Stimulated activated memory B cell treated with anti-CD40 and anti-IgM and Interleukin-4, amounts not matched to agents 10 μg/mL and 1 μg/mL and 100 μg/mL, for 72 hours (primary cell): ENCODE measurements around the gene GBA2.

ENCODE experiments used
- ATAC-seq: fragments of 150-1000 bp; cut with Tn5 transposase; 2 replicates; pipeline ENCODE4 v1.10.0; 2021
- H3K27ac Mint-ChIP-seq: one replicate; pipeline ENCODE4 v1.8.0; 2022; ENCODE audit warnings: mild to moderate bottlenecking, mixed read lengths
- H3K27me3 Mint-ChIP-seq: one replicate; pipeline ENCODE4 v1.8.0; 2022; ENCODE audit warnings: mixed read lengths
- H3K36me3 Mint-ChIP-seq: one replicate; pipeline ENCODE4 v1.8.0; 2022; ENCODE audit warnings: mixed read lengths
- H3K4me1 Mint-ChIP-seq: one replicate; pipeline ENCODE4 v1.8.0; 2022; ENCODE audit warnings: mixed read lengths
- H3K4me3 Mint-ChIP-seq: one replicate; pipeline ENCODE4 v1.8.0; 2022; ENCODE audit warnings: mild to moderate bottlenecking, moderate library complexity, mixed read lengths
- H3K9me3 Mint-ChIP-seq: one replicate; pipeline ENCODE4 v1.8.0; 2022; ENCODE audit warnings: mixed read lengths

GBA2 gene

DNA sequence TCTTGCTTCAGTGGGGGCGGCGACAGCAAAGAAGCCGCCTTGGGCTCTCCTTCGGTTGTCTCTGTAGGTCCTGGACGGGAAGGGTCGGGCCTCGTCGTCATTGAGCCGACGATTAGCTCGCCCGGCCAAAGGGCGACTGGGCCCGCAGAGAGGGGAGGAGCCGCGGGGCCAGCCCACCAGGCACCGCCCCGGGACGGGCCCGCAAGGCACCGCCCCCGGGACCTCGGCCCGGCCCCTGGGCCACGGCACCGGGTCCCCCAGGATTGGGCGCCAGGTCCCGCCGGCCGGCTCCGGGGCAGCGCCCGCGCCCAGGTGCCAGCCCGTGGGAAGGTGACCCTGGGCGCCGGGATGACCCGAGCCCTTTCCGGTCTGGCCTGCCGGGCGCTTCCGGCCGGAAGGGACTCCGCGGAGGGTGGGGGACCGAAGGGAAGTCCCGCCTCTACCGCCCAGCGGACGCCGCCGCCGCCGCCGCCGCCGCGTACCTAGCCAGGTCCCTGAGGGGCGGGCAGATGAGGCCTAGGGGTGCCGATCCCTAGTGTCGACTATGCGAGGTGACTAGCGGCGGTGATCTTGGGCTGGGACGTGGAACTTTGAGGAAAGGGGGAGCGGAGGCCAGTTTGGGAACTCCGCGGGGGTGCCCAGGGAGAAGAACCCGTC is at the start of gene GBA2, which contains the start of gene RGP1:
Gene GBA2 (minus strand): TSS at position 371 of the 657 bp plus-strand sequence. CDS start 524 bp downstream, outside the sequence.
Gene RGP1 (plus strand): TSS at position 430 of the 657 bp plus-strand sequence. CDS start 469 bp downstream, outside the sequence.
- peak within 1 kb of the TSS; percentile 93 for H3K27ac Mint-ChIP-seq
- H3K4me1 Mint-ChIP-seq, result peaks cover 36% of the 10 kb centered on the region

DNA sequence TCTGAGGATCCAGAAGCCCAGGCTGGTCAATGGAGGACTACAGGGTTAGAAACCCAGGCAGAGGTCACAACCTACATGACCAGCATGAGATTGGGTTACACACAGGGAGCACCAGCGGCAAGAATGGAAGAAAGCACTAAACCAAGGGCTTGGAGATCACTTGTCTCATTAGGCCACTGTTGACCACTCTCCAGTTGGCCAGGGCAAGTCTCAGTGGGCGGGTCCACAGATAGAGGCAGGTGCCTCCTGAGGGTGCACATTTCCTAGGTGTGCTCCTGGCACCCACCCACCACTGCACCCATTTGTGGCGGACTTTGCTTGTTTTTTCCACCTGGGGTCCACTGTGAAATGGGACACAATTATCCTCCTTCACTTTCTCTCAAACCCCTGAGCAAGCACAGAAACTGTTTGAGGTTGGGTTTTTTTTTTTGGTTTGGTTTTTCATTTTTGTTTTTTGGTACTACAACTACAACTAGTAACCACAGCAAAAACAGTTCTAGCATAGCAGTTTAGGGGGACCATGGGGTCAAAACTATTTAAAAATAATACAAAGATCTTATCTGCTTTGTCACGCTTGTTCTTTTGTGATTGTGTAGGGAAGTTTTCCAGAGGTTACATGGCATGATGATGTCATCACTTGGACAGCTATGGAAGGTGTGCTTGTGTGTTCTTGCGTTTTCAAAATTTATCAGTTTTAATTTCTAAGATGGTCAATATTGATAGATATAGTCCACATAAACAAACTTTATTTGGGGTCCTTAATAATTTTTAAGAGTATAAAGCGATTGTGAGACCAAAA is 48.5 kb upstream of the GBA2 start:
- Mint-ChIP-seq H3K27ac (no peak overlapping the region), H3K9me3 (no peaks in the 10 kb centered on the region), H3K36me3 (peaks cover 28% of the 10 kb centered on the region), H3K4me3 (no peak overlapping the region), H3K27me3 (no peaks in the 10 kb centered on the region), H3K4me1 (no peaks in the 10 kb centered on the region)
- ATAC-seq, result no peak

More for the DNA sequence above, at the start of gene GBA2, which contains the start of gene RGP1:
- H3K4me3 Mint-ChIP-seq, result peak within 1 kb of the TSS; percentile 93
- peaks cover 49% of the 10 kb centered on the region for H3K36me3 Mint-ChIP-seq
- H3K9me3 Mint-ChIP-seq, result no peaks in the 10 kb centered on the region
- ATAC-seq, result peak; percentile 93
- no peaks in the 10 kb centered on the region for H3K27me3 Mint-ChIP-seq

- Mint-ChIP-seq H3K4me1 (peaks cover 6% of the 10 kb centered on the region), H3K9me3 (no peaks in the 10 kb centered on the region), H3K27ac (no peak overlapping the region), H3K36me3 (peaks cover 20% of the 10 kb centered on the region), H3K27me3 (peaks cover 6% of the 10 kb centered on the region), H3K4me3 (no peak overlapping the region)
- no peak for ATAC-seq
These were observed 46.7 kb upstream of the GBA2 start for GRCh38 chr9:35795695-35796094.

DNA sequence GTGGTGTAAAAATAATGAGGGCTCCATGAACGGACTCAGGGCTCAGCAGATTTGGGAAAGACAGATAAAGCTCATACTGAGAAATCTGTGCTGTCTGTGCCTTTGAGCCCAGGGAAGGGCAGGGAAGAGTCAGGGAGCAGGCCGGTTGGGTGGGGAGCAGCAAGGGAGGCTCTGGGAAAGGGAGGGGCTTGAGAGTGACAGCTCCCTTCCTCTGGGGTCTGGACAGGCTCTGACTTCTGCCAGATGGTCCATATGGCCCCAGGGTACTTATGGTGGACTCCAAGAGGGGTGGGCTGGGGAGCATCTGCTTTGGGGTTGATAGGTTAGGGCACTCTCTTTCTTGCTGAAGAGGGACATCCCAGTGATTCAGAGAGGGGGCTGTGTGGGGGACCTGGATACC is 44.4 kb upstream of the GBA2 start:
- ATAC-seq, result no peak
- H3K4me3 Mint-ChIP-seq, result no peak overlapping the region
- peaks cover 12% of the 10 kb centered on the region for H3K4me1 Mint-ChIP-seq
- no peaks in the 10 kb centered on the region for H3K9me3 Mint-ChIP-seq
- peaks cover 17% of the 10 kb centered on the region for H3K36me3 Mint-ChIP-seq
- no peak overlapping the region for H3K27ac Mint-ChIP-seq
- peaks cover 12% of the 10 kb centered on the region for H3K27me3 Mint-ChIP-seq

DNA sequence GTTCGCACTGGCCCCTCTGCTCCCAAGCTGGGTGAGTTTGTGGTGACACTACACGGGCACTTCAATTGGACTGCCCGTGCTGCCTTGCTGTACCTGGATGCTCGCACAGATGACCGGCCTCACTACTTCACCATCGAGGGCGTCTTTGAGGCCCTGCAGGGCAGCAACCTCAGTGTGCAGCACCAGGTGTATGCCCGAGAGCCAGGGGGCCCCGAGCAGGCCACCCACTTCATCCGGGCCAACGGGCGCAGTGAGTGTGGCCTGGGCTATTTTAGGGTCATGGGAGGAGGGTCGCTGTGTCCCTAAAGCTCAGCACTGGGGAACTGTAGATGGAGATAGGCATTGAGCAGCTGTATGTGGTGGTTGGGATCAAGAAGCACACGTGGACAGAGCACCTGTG is 43.8 kb upstream of the GBA2 start:
- H3K9me3 Mint-ChIP-seq, result no peaks in the 10 kb centered on the region
- H3K27me3 Mint-ChIP-seq, result peaks cover 12% of the 10 kb centered on the region

DNA sequence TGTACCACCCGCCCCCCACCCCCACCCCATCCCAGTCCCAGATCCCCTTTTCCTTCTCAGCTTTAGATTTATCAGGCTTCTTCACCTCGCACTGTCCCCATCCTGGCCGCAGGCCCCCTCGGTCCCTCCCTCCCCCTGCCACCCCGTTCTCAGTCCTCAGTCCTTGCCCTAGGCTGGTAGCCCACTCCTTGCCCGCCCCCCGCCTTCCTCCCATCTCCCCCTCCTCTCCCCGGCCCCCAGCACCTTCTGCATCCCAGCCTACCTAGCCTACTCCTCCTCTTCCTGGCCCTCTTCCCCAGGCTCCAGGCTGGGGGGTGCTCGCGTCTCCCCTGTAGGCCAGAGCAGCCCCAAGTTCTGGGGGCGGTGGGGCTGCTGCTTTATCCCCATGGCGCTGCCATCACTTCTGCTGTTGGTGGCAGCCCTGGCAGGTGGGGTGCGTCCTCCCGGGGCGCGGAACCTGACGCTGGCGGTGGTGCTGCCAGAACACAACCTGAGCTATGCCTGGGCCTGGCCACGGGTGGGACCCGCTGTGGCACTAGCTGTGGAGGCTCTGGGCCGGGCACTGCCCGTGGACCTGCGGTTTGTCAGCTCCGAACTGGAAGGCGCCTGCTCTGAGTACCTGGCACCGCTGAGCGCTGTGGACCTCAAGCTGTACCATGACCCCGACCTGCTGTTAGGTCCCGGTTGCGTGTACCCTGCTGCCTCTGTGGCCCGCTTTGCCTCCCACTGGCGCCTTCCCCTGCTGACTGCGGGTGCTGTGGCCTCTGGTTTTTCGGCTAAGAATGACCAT is 43.2 kb upstream of the GBA2 start:
- Mint-ChIP-seq H3K4me3 (no peak overlapping the region), H3K27ac (no peak overlapping the region), H3K27me3 (peaks cover 12% of the 10 kb centered on the region), H3K9me3 (no peaks in the 10 kb centered on the region), H3K4me1 (peaks cover 12% of the 10 kb centered on the region), H3K36me3 (peaks cover 17% of the 10 kb centered on the region)
- no peak for ATAC-seq

More for the DNA sequence above, 43.8 kb upstream of the GBA2 start:
- Mint-ChIP-seq H3K36me3 (peaks cover 17% of the 10 kb centered on the region), H3K27ac (no peak overlapping the region), H3K4me1 (peaks cover 12% of the 10 kb centered on the region), H3K4me3 (no peak overlapping the region)
- no peak for ATAC-seq

DNA sequence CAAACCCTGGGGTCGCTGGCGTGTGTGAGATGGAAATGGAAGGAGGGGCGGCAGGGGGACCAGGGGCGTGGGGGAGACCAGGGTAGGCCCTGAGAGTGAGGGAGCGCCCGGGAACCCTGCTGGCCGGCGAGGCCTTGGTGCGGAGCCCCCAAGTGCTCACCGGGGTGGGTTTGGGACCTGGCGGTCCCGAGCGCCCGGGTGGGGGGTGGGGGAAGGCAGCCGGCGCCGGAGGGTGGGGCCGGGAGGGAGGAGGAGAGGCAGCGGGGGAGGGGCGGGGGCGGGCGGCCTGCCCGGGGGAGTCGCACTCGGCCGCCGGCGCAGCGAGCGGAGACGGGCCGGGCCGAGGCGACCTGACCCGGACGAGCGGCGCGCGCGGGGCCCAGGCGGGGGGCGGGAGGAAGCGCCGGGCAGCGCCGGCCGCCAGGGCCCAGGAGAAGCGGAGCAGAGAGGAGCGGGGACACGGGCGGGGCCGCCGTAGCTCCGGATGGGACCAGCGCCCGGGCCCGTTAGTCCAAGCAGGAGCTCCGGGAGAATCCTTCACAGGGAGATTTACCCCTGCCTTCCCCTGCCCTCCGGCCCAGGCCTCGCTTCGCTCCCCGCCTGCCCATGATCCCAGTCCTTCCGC is 42.4 kb upstream of the GBA2 start, which contains the start of gene NPR2:
Gene NPR2 (plus strand): TSS at position 295 of the 625 bp plus-strand sequence. CDS start 818 bp downstream, outside the sequence.
- Mint-ChIP-seq H3K9me3 (no peaks in the 10 kb centered on the region), H3K4me1 (peaks cover 12% of the 10 kb centered on the region), H3K36me3 (peaks cover 20% of the 10 kb centered on the region), H3K27me3 (peaks cover 12% of the 10 kb centered on the region), H3K4me3 (peak within 1 kb of the TSS; percentile 63), H3K27ac (peak within 1 kb of the TSS; percentile 54)
- ATAC-seq, result peak; percentile 42

- H3K36me3 Mint-ChIP-seq, result peaks cover 27% of the 10 kb centered on the region
- H3K9me3 Mint-ChIP-seq, result no peaks in the 10 kb centered on the region
- peaks cover 12% of the 10 kb centered on the region for H3K27me3 Mint-ChIP-seq
- H3K4me1 Mint-ChIP-seq, result peaks cover 12% of the 10 kb centered on the region
- H3K27ac Mint-ChIP-seq, result peak overlapping the region; percentile 54
- ATAC-seq, result peak; percentile 78
- H3K4me3 Mint-ChIP-seq, result peak overlapping the region; percentile 63
These were observed 41.6 kb upstream of the GBA2 start for GRCh38 chr9:35790385-35791296.

DNA sequence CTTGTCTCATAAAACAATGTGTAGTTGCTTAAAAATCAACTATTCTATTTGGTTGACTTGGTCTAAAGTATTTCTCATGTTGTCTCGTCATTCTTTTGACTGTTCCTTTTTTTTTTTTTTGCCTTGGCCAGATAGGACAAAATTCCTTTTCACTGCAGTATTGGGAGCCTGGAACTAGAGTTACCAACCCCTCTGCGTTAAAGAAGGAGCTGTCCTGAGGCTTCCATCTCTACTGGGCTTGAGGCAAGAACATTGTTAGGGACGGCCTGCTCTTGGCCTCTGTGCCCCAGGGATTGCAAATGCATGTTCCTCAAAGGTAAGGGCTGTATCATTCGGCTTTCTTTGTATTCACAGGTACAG is 41.0 kb upstream of the GBA2 start:
- Mint-ChIP-seq H3K36me3 (peaks cover 30% of the 10 kb centered on the region), H3K9me3 (no peaks in the 10 kb centered on the region), H3K4me3 (no peak overlapping the region), H3K27ac (no peak overlapping the region), H3K27me3 (peaks cover 12% of the 10 kb centered on the region), H3K4me1 (peaks cover 12% of the 10 kb centered on the region)
- no peak for ATAC-seq

DNA sequence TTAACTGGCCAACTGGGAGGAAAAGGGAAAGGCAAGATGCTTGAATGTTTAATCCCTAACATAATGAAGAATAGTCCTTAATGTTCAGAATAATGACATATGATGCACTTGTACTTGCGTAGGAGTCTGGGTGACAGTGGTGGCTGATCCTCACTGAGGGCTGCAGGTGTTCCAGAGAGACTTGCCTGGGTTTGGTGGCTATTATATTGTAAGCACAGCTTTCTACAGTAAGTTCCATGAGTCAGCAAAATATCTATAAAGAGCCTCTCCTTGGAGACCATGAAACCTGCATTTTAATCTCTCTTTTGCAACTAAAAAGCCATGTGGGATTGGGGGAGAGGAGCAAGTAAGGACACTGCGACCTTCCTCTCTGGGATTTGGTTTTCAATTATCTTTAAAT is 40.5 kb upstream of the GBA2 start:
- no peak overlapping the region for H3K27ac Mint-ChIP-seq
- peaks cover 30% of the 10 kb centered on the region for H3K36me3 Mint-ChIP-seq
- H3K4me3 Mint-ChIP-seq, result no peak overlapping the region
- H3K9me3 Mint-ChIP-seq, result no peaks in the 10 kb centered on the region
- peaks cover 12% of the 10 kb centered on the region for H3K4me1 Mint-ChIP-seq
- no peak for ATAC-seq
- H3K27me3 Mint-ChIP-seq, result peaks cover 12% of the 10 kb centered on the region

DNA sequence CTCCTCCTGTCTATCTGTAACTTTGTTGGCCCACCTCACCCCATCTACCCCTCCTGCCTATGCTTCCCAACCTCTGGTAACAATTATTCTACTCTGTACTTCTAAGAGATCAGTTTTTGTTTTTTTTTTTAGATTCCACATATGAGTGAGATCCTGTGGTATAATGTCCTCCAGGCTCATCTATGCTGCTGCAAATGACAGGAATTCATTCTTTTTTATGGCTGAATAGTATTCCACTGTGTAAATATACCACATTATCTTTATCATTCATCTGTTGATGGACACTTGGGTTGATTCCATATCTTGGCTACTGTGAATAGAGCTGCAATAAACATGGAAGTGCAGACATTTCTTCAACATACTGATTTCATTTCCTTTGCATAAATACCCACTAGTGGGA is 34.4 kb upstream of the GBA2 start:
- no peaks in the 10 kb centered on the region for H3K9me3 Mint-ChIP-seq
- H3K36me3 Mint-ChIP-seq, result peaks cover 35% of the 10 kb centered on the region
- no peak overlapping the region for H3K4me3 Mint-ChIP-seq
- no peaks in the 10 kb centered on the region for H3K27me3 Mint-ChIP-seq
- H3K27ac Mint-ChIP-seq, result no peak overlapping the region
- no peak for ATAC-seq
- peaks cover 6% of the 10 kb centered on the region for H3K4me1 Mint-ChIP-seq

DNA sequence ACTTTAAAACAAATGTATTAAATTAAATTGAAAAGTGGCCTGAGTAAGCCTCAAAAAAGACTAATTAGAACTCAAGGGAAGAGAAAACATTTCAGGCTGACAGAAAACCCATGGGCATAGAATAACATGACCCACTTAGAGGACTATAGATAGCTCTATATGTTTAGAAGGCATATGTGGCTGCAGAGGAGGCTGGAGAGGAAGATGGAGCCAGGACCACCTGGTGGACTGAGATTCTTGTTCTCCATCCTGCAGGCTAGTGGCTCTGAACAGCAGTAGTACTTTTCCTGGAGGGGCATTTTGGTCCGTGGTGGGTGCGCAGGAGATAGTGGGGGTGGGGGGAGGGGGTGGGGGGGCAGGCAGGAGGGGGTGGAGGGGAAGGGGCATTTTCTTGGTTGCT is 32.0 kb upstream of the GBA2 start:
- no peak overlapping the region for H3K4me3 Mint-ChIP-seq
- peaks cover 10% of the 10 kb centered on the region for H3K4me1 Mint-ChIP-seq
- no peak overlapping the region for H3K27ac Mint-ChIP-seq
- H3K9me3 Mint-ChIP-seq, result no peaks in the 10 kb centered on the region
- peaks cover 29% of the 10 kb centered on the region for H3K36me3 Mint-ChIP-seq
- H3K27me3 Mint-ChIP-seq, result no peaks in the 10 kb centered on the region
- no peak for ATAC-seq

GRCh38 chr9:35778496-35778895 is 29.5 kb upstream of the GBA2 start:
- ATAC-seq, result no peak

DNA sequence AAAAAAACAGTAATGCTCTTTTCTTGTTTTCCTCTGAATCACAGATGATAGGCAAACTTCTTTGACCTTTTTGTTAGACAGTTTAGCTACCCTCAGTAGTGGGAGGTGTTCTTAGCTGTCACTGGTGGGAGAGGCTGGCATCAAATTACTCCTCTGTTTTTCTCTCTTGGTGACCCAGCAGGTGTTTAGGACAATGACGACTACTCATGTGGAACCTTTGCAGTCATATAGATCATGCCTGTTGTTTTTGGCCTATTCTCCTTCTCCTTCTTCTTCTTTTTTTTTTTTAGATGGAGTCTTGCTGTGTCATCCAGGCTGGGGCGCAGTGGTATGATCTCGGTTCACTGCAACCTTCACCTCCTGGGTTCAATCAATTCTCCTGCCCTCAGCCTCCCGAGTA is 27.0 kb upstream of the GBA2 start:
- H3K27ac Mint-ChIP-seq, result peak overlapping the region; percentile 81

More at GRCh38 chr9:35778496-35778895, 29.5 kb upstream of the GBA2 start:
- Mint-ChIP-seq H3K4me1 (peaks cover 24% of the 10 kb centered on the region), H3K36me3 (peaks cover 13% of the 10 kb centered on the region), H3K4me3 (no peak overlapping the region), H3K9me3 (no peaks in the 10 kb centered on the region), H3K27me3 (no peaks in the 10 kb centered on the region), H3K27ac (no peak overlapping the region)

More for the DNA sequence above, 27.0 kb upstream of the GBA2 start:
- ATAC-seq, result peak; percentile 95
- H3K36me3 Mint-ChIP-seq, result peaks cover 8% of the 10 kb centered on the region
- H3K4me1 Mint-ChIP-seq, result peaks cover 21% of the 10 kb centered on the region
- H3K9me3 Mint-ChIP-seq, result no peaks in the 10 kb centered on the region
- H3K4me3 Mint-ChIP-seq, result no peak overlapping the region
- no peaks in the 10 kb centered on the region for H3K27me3 Mint-ChIP-seq
